HEK293 (cell line): ENCODE data around the gene RCOR3.

Experiments
- CTCF ChIP-seq: fragments of 450-650 bp; formaldehyde crosslinking; IDR thresholded peaks from 2 replicates; pipeline ENCODE4 v1.5.1; 2016; ENCODE audit warnings: missing biosample characterization, missing genetic modification characterization
- KLF16 ChIP-seq: fragments of 450-650 bp; formaldehyde crosslinking; IDR thresholded peaks from 2 replicates; pipeline ENCODE4 v1.5.1; 2017; ENCODE audit warnings: missing biosample characterization, missing genetic modification characterization
- TSHZ1 ChIP-seq: fragments of 450-650 bp; formaldehyde crosslinking; IDR thresholded peaks from 2 replicates; pipeline ENCODE4 v1.5.1; 2016; ENCODE audit warnings: missing biosample characterization, missing genetic modification characterization, borderline replicate concordance
- WT1 ChIP-seq: fragments of 450-650 bp; formaldehyde crosslinking; IDR thresholded peaks from 2 replicates; pipeline ENCODE4 v1.5.1; 2016; ENCODE audit warnings: missing biosample characterization, missing genetic modification characterization
- ZNF121 ChIP-seq: fragments of 450-650 bp; formaldehyde crosslinking; IDR thresholded peaks from 2 replicates; pipeline ENCODE4 v1.5.1; 2016; ENCODE audit warnings: missing biosample characterization, missing genetic modification characterization
- ZNF473 ChIP-seq: fragments of 450-650 bp; formaldehyde crosslinking; IDR thresholded peaks from 2 replicates; pipeline ENCODE4 v1.5.1; 2017; ENCODE audit warnings: missing biosample characterization, missing genetic modification characterization
- ZNF501 ChIP-seq: fragments of 450-650 bp; formaldehyde crosslinking; IDR thresholded peaks from 2 replicates; pipeline ENCODE4 v1.5.1; 2016; ENCODE audit warnings: missing biosample characterization, missing genetic modification characterization
- ZNF560 ChIP-seq: fragments of 450-650 bp; formaldehyde crosslinking; IDR thresholded peaks from 2 replicates; pipeline ENCODE4 v1.5.1; 2017; ENCODE audit warnings: missing biosample characterization, missing genetic modification characterization, borderline replicate concordance
- ZNF580 ChIP-seq: fragments of 450-650 bp; formaldehyde crosslinking; IDR thresholded peaks from 2 replicates; pipeline ENCODE4 v1.5.1; 2016; ENCODE audit warnings: missing biosample characterization, missing genetic modification characterization

GRCh38 chr1:211217392-211217791 lies 41.8 kb upstream of the RCOR3 start:
- TF ChIP-seq CTCF (tag by site-specific recombination) (no peak), ZNF580 (tag by site-specific recombination) (no peak), ZNF501 (tag by site-specific recombination) (no peak), TSHZ1 (tag by site-specific recombination) (no peak), WT1 (tag by site-specific recombination) (no peak), KLF16 (tag by site-specific recombination) (no peak), ZNF473 (tag by site-specific recombination) (no peak), ZNF121 (no peak), ZNF560 (tag by site-specific recombination) (no peak)
